ENCODE measurements around the gene XYLT1.

Gene XYLT1

DNA sequence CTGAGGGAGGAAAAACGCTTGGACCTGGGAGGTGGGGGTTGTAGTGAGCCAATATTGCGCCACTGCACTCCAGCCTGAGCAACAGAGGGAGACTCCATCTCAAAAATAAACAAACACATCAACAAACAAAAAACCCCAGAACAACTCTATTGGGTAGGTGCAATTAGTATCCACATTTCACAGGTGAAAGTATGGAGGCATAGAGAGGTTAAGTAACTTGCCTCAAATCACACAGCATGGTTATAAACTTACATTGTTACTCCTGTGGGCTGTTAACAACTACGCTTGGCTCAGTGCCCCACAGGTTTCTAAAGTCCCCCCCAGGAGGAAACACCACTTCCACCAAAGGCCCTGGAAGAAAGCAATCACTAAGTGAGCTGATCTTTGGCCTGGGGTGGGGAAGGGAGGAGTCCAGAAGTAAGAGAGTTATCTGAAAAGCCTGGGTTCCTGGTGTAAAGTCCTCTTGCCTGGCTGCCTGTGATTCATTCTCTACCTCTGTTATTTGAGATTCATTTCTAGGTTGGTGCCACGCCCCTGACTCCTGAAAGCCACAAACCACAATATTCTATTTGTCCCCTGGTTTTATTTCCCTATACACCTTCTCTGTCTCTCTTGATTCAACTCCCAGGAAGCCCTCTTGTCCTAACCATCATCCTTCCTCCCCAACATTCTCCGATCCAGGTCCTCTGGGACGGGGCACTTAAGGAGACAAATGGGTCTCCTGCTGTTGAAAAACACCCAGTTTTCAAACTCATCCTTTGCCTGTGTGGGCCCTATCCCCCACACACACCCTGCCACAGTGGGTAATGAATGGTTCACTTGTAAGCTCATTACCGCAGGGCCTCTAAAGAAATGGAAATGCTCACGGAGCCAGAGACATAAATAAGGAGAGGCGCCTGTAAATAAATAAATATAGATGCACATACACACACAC is 195.4 kb downstream of the XYLT1 start:
- no peak for FAIRE-seq

DNA sequence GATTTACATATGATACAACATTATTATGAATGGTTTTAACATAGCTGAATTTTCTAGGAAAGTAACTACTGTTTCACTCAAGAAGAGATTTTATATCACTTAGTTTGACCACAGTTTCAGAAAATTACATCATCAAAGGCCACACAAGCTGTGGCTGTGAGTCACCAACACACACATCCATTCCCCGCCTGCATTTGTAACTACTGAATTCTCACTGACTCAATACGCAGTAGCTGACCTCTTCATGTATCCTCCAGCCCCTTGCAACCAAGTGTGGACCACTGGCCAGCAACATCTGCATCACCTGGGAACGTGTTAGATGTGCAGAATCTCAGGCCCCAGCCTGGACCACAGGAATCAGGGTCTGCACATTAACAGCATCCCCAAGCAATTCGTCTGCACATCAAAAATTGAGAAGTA is 197.6 kb downstream of the XYLT1 start:
- no peak for FAIRE-seq

DNA sequence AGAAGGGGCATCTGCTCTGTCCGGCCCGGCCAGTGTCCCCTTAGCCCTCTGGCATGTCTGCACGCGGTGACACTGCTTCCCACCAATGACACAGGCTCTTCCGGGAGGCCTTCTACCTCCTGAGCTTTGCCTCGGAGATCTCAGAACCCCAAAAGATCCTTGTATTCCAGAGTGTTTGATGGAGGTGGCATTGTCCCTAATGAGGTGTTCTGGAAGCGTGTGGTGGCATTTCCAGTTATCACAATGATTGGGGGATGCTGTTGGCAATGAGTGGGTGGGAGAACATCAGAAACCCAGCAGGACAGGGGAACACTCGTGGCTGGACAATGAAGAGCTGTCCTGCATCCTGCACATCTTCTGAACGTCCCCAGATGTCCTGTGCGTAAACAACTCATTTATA is 198.0 kb downstream of the XYLT1 start:
- FAIRE-seq: no peak

DNA sequence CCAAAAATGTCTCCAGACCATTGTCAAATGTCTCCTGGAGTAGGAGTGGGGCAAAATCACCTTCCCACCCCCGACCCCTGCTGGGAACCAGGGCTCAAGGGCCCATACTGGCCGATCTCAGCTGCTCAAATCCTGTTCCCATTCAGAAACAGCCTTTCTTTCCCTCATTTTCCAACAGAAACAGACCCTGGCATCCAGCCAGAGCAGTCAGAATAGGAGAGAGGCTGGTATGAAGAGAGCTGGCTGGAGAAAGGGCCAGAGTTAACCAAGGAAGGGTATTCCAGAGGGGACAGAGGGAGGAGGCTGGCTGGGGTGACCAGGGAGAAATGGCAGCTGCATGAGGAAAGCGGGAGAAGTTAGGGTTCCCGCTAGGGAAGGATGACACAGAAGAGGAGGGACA is 199.1 kb downstream of the XYLT1 start:
- no peak for FAIRE-seq

DNA sequence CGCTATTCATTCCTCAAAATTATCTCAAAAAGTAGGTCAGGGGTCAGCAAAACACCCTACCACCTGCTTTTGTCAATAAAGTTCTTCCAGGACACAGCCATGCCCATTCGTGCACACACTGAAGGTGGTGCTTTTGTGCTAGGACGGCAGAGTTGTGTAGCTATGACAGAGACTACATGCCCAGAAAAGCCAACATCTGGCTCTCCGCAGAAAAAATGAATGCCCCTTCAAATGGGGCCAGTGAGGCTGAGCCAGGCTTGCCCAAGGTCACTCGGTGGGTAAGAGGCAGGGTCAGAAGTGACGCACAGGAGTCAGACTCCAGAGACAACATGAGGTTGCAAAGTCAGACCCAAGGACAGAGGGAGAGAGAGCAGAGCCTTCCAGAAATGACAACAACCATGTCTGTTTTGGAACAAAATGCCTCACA is 200.1 kb downstream of the XYLT1 start:
- no peak for FAIRE-seq

DNA sequence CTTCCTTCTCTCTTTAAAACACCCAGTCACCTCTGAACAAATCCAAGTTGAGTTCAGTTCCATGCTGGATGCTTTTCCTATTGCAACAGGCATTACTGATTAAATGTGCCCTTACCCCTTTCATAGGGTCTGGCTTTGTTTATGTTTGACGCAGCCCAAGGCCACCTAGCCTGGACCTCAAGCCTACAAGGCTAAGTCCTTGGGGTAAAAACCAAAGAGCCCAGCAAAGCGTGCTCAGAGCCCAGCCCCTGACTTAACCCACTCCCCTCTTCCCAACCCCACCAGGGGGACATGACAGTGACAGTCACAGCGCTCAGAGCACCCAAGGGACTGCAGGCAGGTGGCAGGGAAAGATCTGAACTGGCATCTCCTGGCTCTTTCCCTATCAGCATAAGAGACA is 200.6 kb downstream of the XYLT1 start:
- FAIRE-seq: no peak

DNA sequence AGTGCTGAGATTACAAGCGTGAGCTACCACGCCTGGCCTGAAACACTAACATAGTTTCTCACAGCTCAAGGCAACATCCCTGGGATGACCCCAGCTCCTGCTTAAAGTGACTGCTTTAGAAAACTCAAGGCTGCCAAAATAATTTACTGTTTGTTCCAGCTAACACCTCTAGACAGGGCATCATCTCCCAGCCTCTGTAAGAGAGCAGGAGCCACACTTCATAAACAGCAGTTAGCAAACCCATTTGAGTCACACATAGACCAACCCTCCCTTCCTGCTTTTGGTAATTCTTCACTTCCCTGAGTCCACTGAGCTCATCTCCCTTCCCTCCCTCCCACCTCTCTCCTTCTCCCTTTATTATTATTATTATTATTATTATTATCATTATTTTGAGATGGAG is 201.3 kb downstream of the XYLT1 start:
- FAIRE-seq: no peak

DNA sequence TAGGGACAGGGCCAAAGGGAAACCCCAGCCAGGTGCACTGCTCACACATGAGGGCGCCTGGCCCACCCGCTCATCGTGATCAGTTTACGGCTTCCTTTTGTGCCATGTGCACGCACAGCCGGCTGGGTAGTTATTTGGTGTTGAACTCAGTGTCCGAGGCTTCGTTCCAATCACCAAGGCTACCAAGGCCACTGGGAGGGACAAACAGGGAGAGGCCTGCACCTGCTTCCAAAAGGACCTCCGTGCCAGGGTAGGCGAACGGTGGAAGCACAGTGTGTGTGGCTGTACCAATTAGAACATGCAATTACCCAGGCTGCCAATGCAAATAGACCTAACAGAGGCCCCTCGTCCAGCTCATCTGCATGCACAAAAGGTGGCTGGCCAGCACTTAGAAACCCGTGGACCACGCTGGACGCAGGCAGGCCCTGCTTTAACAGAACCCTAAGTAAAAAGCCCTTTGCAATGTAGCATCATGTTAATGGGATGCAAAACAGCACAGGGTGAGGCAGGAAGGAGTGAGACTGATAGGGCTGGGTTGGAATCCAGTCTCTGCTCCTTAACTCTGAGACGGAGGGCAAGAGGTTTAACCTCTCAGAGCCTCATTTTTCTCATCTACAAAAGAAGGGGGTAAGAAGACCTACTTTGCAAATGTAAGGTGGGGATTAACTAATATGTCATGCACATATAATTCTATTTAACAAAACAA is 204.0 kb downstream of the XYLT1 start:
- FAIRE-seq: no peak

DNA sequence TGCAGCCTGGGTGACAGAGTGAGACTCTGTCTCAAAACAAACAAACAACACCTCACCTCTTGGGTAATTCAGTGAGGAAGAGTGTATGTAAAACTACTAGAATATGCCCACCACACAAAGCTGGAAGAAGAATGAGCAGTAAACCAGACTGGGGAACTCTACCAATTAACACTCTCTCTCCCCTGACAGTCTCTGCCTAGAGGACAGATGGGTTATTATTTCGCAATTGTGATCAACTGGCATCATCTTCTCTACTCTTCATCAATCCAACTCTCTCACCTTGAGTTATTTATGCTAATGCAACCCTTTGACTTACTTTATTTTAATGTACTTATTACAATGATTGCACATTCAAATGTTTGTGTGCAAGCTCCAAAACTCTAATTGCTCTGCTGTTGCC is 205.6 kb downstream of the XYLT1 start:
- FAIRE-seq: no peak

DNA sequence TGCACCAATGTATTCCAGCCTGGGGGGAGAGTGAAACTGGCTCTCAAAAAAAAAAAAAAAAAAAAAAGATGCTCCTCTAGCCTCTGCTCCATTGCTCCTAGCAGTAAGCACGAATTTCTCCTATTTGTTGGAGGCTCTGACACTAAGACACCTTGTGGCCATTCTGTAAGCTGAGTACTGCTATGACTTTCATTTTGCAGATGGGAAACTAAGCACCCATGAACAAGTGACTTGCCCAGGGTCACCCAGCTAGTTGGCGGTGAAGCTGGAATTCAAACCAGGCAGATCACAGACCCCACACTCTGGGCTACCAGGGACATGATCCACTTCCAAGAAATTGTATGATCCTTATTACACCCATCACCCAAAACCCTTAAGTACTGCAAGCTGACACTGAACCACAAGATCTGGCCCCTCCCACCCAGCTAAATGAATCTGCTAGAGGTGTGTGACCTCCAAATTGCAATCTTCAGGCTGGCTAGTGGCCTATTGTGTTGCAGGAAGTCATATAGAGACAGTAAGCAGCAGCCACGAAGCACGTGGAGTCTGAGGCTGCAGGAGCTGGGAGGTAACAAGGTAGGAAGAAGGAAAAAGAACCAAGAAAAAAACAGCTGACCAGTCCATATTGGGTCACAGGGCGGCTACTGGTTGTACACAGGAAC is 209.4 kb downstream of the XYLT1 start:
- FAIRE-seq: no peak

DNA sequence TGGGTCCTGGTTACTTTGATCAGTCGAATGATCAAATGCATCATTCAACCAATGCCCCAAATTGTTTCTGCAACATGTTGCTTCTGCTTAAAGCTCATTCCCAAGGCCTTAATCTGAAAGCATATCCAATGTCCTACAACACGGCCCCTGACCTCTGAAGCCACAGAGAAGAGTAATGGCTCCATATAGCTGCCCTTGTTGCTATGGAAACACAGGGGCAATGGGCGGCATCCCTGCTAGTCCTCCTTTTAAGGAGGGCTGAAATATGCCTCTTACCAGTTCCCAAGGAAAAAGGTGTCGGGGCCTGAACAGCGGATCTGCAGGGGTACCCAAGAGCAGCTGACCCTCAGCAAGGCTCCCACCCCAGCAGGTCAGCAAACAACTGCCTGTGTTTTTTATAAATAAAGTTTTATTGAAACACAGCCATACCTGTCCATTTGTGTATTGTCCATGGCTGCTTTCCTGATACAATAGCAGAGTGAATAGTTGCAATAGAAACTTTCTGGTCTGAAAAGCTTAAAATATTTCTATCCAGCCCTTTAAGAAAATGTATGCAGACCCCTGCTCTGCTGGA is 210.4 kb downstream of the XYLT1 start:
- no peak for FAIRE-seq

DNA sequence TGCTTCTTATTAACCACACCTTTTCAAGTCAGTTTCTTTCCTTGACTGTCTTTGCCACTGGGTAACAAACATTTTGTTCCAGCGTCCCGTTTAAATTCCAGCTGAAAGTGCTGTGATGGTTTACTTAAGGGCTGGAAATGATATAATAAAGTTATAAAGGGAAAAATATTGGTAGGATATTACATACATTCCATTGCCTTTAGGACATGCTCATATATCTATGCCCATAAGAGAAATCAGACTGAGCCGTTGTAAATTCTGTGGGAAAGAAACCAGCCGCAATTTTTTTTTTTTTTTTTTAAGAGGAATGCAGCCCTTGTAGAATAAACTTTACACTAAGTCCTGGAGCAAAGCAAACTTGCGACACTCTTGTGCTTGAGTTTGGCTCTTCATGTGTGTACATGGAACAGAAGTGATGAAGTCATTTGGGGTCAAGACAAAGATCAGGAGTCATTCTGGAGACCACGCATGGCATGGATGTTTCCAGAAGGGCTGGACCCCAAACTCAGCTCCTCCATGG is 210.9 kb downstream of the XYLT1 start:
- no peak for FAIRE-seq

DNA sequence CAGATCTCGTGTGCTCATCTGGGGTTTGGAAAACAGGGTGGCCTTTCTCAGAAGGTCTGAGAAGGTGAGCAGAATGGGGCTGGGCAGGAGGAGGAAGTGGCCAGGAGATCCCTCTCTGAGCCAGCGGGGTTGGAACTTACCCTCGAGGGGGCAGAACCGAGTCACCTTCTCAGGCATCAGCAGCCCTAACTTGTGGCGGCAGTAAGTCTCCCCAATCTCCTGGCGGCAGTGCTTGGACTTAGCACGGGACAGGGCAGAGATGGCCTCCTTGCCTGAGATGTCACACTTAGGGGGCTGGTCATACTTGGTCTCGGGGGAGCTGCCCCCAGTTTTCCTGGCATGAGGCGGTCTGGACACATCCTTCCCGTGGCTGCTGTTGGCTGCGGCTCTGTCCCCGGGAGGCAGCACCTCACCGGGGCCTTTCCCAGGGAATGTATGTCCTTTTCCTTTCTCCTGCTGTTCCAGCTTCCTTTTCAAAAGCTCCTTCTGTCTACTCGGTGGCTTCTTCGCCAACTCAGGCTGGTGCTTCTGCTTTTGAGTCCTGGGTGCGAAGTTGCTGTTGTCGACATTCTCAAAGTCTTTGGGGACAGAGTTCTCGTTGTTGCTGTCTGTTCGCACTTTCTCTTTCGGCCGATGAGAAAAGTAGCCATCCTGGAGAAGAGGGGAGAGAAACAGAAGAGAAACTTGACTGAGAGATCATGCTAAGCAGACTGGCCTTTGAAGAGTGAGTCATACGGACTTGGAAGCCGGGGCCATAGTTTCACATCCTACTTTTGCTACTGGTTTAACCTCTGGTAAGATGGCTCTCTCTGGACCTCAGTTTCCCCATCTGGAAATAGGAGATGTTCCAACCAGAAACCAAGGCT is 211.7 kb downstream of the XYLT1 start:
- no peak for FAIRE-seq

DNA sequence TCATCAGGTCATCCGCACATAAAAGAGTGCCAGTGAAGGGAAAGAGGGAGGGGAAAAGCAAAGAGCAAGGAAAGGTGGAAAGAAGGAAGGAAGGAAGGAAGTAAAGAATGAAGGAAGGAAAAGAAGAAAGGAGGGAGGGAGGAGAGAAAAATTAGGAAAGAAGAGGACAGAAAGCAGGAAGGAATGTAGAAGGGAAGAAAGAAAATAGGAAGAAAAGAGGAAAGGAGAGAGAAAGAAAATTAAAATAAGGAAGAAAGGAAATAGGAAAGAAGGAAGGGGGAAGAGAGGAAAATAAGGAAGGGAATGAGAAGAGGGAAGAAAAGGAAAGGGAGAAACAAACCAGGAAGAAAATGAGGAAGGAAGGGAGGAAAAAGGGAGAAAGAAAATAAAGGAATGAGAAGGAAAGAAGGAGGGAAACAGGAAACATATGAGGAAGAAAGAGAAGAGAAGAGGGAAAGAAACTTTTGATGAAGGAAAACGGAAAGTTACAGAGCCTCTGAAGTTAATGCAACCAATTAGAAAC is 212.6 kb downstream of the XYLT1 start:
- no peak for FAIRE-seq

DNA sequence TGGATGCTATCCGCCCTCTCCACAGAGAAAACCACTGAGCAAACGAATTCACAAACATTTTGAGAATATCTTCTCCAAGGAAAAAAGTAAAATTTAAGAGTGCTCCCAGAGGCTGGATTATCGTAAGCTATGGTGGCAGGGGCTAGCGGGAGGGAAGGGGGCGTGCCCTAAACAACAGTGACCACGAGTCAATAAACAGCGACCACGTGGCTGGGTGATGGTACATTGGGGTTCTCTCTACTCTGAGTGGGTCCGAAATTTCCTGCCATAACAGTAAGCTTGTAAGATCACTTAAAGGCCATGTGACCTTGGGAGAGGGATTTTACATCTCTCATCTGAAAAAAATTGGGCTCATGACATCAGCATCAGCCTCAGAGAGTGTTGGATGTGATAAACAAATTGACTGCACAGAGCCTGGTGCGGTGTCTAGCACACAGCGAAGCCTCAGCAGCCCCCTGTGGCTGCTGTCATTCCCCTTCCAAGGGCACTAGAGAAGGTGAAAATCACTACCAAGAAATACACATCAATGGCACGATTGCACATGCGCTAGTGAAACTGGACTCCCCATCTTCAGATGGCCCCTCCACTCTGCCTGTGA is 213.2 kb downstream of the XYLT1 start:
- FAIRE-seq: no peak

DNA sequence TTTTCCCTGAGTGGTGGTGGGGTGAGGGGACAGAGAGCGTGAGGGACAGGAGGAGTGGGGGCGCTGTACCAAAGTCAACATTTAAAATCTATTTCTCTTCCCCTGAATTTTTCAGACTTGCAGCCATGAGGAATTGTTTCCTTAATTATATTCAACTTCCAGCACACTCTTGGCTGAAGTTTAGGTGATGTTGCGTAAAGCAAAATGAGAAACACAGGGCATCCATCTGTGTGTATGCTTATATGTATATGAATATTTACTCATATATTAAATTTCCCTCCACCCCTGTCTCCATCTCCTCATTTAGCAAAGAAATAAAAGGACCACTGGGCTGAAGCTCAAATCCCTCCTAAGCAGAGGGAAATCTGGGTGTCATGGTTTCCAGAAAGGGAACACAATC is 218.1 kb downstream of the XYLT1 start:
- no peak for FAIRE-seq

DNA sequence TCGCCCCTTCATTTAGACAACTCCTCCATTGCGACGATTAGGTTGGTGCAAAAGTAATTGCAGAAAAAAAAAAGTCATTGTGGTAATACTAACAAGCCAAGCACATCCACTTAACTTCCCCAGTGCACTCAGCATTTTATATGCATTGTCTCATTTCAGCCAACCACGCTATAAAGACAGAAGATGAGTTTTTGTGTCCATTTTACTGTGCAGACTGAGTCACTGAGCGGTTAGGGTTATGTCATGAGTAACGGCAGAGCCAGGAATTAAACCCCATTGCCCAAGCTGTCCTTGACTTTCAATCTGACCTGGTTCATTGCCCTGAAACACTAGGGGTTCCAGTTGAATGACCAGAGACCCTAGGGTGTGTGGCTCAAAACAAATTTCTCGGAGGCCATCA is 218.7 kb downstream of the XYLT1 start:
- FAIRE-seq: no peak

DNA sequence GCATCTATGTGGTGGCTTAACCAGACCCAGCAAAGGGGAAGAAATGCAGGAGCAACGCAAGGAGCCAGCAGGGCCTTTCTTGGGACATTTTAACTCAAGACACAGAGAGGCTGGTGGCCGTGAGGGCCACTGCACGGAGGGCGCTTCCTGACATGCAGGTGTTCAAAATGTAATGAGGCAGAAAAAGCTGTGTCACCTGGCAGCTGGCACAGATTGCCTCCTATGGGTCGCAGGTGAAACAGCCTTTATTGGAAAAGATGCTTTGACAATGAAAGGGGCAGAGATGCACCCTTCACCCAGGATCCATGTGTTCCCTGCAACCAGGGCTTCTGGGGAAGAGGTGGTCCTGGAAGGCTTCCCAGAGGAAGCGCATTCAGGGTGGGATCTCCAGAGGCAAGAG is 219.3 kb downstream of the XYLT1 start:
- no peak for FAIRE-seq

DNA sequence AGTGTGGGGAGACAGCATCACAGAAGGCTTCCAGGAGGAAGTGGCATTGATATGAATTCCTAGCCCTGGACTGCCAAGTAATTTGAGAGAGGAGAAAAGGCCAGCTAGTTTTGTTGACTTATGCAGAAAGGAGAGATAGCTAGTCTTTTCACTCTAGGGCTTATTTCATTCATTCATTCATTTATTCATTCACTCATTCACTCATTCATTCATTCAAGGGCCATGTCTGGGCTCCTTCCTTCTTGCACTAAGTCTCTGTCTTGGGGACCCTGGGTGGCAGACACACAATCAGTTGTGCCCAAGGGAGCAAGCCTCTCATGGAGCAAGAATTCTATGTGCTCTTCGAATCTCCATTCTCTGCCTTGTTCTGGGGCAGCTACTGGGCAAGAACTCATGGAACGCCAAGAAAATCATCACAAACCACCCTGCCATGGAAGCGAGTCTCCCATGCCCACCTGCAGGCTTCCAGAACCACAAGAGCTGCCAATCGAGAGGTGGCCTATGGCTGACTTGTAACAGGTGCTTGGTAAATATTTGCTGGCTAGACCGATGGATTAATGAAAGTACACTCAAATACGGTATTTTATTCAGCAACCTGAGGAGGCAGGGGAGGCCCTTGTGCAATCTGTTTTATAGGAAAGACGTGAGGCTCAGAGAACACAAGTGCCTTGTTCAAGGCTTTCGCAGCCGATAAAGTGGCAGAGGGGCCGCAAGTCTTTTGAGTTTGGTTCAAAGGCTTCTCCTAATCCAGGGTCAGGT is 223.6 kb downstream of the XYLT1 start:
- no peak for FAIRE-seq

DNA sequence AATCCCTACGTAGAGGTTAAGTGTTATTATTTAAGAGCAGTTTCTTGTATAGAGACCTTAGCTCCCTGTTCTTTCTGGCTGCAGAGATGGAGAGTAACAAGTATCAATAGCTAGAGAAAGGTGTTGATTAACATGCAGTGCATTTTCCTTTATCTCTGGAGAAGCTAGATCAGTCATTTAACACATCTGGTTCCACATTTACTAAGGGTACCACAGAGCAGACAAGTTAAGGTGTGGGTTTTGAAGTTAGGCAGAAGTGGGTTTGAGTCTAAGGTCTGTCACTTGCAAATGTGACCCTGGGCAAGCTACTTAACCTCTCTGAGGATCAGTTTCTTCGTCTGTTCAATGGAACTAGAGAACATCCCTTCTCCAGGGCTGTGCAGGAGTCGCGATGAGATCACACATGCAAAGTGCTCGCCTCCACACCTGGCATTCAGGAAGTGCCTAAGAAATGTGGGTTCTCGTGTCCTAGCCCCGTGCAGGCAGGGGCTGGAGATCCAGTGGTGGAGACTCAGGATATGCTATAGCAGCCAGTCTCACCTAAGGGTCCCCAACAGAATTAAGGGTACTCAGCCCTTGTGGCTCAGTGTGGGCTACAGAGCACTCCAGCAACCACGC is 224.4 kb downstream of the XYLT1 start:
- FAIRE-seq: no peak

All from islet of Langerhans (tissue), 1 donor.